Right renal pelvis (tissue), 4 donors: Measurements from ENCODE around the gene MYL11. TPM values are rescaled to one million over a fixed set of nuclear protein-coding genes. Genes with fewer than 3 reads are reported as not detected.

Experiments
- DNase-seq, 4 donors: peaks; one replicate each; pipeline ENCODE4 v3.0.0-alpha.2; 2013; ENCODE audit warnings: low read depth in 4 of 4, low spot score in 3 of 4, missing footprints in 1 of 4
- polyA plus RNA-seq, 4 donors: library from polyadenylated mRNA; unstranded; fragments of 120-200 nt; gene quantifications; one replicate each; pipeline ENCODE4 v1.2.1, GENCODE V29; 2013; ENCODE audit not compliant: insufficient read length in 4 of 4

MYL11 gene
- polyA plus RNA-seq, 4 donors = 1.1 to 1.8 (median 1.4) TPM

DNA sequence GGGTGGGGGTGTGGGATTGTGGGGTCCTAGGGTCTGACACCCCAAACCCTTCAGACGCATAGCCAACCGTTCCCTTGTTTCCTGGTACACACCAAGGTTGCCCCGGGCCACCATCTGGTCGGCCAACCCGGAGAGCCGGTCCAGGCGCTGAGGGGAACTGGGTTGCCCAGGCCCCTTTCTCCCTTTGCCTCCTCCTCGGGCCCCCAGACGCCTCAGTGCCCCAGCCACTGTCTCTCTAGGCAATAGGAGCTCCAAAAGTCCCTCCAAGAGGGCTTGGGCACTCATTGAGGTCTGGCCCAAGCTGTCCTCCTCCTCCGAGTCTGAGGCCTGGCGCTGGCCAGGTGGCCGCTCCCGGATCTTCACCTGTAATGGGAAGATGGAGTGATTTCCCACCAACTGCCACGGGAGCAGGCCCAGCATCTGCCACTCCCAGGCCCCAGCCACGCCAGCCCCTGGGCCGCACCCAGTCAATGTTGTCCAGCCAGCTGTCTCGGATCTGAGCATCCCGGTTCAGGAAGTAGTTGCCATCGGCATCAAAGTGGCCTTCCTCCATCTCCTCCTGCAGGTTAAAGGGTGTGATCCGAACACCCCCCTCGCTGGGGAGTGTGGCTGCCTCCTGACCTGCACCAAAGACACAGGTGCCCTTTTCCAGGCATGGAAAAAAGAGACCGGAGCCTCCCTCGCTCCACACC, 21.0 kb upstream of the MYL11 start:
- no peak for DNase-seq

DNA sequence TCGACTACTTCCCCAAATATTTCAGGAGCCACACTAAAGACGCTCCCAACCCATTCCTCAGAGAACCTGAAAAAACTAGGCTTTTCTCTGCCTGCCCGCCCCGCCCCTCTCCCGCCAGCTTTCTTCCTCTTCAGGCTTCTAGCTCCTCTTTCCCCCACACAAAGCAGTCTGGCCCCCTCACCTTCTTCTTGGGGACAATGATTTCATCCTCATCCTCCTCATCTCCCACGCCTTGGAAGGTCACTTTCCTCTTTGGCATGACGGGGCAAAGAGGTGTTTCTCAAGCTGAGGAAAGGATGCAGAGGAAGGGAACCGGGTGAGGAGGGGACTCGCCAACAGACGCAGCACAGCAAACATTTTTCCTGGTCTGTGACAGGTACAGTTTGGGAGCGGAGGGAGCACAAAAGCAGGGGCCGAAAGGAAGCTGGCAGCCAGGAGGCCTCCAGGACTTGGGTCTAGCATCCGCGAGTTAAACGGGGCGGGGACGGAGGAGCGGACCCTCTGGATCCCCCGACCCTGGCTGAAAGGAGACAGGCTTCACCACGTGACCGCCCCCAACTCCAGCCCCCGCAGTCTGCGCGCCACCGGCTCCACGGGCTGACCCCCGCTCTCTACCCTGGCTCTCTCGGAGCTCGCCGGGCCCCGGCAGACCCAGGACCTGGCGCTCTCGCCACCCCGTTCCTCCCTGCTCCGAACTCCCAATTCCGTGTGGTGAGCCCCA, 20.0 kb upstream of the MYL11 start:
- no peak for DNase-seq

DNA sequence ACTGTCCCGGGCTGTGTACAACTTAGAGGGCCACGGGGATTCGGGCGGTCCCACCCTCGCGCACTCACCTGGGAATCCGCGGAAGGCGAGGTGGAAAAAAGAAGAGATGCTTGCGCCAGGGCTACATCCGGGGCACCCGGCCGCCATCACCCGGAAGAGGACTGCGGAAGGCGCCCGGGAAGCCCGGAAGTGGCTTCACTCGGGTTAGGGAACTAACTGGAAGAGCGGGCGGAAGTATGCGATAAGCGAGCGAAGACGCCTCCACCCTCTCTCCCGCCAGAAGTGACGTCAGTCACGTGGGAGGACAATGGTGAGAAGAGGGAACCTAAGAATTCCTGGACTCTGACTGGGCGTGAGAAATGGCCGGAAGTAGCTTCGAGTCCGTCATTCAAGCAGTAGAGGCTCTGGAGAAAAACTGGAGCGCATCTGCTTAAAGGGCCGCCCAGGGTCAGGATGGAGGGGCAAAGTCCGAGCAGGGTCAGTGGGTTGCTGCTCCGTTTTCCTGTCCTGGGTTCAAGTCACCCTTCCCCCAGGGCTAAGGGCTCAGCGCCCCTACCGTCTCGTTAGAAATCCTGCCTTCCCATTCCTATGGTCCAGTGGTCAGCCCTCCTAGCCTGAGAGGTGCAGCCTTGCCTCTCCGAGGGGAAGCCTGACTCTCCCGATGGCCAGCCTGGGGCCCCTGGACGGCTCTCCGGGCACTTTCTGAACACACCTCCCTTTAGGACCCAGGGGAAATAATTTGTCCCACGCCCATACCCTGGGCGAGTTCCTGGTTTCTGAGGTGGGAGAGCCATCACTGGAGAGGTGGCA, 19.3 kb upstream of the MYL11 start, which contains the start of gene CD2BP2:
Gene CD2BP2 (minus strand): TSS at position 165 of the 810 bp plus-strand sequence. CDS start 627 bp downstream, outside the sequence.
- DNase-seq = peak; percentile 97 to 100 (median 99)

DNA sequence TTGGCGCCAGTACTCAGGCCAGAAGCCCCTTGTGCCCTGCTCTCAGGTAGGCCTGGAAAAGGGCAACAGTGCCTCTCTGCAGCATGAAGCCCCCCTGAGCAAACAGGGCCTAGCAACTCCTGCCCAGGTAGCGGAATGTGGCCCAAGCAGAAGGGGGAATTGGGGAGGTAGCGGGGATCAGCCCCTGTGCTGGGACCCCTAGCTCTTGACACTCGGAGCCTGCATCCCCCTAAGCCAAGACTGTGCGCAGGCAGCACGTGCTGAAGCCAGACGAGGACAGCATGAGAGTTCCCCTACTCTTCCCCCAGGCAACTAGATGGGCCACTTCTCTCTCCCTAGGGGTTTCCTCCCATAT, 18.7 kb upstream of the MYL11 start:
- no peak for DNase-seq

DNA sequence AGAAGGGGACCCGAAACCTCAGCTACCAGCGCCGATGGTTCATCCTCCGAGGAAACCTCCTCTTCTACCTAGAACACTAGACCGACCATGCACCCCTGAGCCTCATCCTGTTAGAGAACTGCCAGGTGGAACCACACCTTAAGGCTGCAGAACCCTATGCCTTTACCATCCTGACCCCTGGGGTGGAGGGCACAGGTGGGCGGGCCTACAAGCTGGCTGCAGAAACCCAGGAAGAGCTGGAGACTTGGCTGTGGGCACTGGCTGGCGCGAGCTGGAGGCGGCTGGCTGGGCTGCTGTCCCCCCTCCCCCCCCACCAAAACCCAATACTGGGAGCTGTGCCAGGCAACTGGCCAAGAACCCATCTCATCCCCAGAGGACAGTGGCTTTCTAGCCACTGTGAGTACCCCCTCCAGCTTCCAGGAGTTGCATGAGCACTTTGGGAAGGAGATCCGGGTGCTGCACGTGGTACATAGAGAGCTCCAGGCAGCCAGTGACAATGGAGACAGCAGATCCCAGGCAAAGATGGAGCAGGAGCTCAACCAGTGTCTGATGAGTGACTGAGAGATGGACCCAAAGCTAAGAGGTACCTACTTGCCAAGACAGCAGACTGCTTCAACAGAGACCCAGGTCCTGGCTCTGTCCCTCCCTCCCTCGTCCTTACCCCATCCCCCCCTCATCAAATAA, 18.1 kb upstream of the MYL11 start:
- DNase-seq = no peak

DNA sequence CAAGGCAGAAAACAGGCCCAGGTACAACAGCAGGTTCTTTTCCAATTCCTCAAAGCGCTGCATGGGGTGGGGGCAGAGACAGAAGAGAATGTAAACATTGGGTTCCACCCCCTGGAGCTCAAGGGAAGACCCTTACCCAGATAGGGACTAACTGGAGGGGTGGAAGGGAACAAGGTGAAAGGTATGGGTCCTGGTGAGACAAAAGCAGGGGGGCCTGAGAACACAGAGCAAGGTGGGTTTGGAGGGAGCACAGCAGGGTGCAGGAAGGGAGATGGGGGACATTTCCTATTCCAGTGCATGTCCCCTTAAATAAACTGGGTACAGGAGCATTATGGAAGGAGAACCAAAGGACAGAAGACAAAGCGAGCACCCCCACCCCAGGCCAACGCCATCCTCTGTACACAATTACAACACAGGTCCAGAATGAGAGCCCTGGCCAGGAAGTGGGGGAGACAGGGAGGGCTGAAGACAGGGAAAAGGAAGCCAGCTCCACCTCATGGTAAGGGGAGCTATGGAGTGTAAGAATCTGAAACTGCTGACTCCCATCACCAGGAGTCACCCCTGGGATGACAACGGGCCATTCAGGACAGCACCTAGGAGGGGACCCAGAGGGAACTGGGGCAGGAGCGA, 17.4 kb upstream of the MYL11 start:
- DNase-seq = no peak

DNA sequence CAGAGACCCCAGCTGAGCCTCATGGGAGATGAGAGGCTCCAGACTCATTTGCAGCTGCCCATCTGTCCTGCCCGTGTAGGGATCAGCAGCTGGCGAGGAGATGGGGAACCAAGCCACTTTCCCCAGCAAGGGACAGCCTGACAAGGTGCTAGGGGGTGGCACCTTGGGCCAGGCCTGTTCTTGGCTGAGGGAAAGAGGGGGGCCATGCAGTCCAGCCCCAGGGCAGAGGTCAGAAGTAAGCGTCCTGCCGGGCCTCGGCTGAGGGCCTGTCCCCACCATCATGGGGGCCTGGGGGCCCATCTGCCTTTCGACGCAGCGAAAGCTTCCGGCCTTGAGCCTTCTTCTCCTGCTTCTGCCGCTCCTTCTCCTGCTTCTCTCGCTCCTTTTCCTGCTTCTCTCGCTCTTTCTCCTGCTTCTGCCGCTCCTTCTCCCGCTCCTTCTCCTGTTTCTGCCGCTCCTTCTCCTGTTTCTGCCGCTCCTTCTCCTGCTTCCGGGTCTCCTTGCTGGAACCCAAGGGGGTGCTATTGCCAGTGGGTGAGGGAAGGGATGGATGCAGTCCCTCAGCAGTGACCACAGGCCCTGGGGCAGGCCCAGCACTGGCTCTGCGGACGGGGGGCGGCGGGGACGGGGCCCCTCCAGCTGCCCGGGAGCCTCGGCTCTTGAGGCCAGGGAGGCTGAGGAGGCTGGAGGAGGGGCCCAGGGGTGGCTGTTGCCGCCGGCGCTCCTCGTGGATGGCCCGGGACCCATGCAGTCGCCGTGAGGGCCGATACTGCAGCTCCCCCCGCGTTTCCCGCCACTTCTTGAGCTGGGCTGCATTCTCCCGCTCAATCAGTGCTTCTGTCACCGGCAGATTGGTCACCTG, 16.7 kb upstream of the MYL11 start:
- DNase-seq = no peak

DNA sequence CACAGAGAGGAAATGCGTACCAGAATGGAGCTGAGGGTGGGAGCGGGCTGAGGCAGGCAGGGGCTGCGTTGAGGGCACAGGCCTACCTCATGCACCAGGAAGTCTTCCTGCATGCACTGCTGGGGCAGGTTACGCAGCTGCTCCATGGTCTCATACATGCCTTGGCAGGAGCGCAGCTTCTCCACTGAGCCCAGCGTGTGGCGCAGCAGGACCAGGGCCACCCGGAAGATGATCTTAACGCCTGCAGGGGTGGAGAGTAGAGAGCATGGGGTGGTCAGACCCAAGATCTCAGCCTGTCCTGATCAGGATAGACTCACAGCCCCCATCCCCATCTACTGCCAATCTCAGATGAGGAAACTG, 16.0 kb upstream of the MYL11 start:
- DNase-seq = no peak

DNA sequence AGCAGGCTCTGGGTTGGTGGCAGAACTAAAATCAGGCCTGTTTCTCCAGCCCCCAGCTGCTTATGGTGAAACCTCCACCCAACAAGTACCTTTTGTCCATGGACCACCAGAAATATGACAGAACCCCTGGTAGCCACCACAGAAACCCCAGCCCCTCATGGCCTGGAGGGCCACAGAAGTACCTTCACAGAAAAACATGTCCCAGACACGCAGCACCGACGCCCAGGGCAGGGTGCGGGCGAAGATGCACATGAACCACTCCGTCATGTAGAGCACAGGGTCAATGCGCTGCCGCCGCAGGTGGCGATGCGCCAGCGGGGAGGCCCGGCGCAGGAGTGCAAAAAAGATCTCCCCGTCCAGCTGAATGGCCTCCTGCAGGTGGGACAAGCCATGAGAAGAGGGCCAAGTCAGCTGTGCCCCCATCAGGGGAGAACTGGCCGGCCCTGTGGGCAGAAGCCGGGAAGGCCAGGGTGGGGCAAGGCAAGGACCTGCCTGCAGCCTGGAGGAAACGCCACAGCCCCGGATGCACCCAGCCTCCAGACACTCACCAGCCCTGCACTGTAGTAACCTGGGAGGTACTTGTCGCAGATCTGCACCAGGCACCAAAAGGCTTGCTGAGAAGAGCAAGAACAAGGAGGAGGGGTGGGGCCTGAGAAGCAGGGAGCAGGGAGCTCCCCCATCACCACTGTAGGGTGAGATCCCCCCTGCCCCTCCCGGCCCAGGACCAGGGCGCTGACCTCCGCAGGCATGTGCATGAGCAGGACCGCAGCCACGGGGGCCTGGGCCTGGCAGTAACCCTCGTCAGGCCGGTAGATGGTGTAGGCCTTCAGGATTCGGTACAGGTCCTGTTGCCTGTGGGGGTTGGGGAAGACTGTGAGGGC, 15.4 kb upstream of the MYL11 start:
- no peak for DNase-seq

DNA sequence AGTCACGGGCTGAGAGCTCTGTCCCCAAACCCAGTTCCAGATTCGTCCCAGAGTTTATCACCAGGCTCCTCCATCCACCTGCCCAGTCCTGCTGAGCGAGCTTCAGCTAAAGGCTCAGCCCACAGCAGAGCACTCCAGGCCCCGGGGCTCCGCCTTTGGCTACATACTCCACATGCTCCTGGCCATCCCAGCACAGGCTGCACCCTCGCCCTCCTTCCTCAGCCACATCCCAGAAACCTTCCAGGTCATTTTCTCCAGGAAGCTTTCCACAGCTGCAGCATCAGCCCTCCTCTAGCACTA, 14.8 kb upstream of the MYL11 start:
- DNase-seq = no peak

DNA sequence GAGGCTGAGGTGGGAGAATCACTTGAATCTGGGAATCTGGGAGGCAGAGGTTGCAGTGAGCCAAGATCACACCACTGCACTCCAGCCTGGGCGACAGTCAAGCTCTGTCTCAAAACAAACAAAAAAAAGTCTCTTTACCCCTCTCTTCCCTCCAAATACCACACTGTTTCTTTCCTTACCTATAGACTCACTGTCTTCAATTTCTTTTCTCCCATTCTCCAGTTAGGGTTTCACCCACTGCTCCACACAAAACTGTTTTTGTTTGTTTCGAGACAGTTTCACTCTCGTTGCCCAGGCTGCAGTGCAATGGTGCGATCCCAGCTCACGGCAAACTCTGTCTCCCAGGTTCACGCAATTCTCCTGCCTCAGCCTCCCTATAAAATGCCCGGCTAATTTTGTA, 13.4 kb upstream of the MYL11 start:
- DNase-seq = no peak

DNA sequence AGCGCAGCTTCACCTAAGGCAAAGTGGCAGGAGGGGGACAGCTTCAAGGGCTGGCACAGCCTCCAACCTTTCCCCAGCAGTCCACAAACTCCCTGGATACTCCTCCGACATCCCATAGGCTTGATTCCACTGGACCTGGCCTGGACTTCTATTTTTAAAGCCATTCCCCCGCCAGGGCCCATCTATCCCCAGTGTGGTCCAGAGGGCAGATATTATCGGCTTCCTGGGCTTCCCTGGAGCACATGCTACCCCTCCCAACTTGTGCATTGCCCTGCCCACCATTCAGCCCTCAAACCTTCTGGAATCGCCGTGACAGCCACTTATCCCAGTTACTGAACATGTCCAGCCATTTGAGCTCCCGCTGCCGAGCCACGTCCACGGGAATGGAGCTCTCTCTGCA, 9.4 kb upstream of the MYL11 start:
- no peak for DNase-seq

DNA sequence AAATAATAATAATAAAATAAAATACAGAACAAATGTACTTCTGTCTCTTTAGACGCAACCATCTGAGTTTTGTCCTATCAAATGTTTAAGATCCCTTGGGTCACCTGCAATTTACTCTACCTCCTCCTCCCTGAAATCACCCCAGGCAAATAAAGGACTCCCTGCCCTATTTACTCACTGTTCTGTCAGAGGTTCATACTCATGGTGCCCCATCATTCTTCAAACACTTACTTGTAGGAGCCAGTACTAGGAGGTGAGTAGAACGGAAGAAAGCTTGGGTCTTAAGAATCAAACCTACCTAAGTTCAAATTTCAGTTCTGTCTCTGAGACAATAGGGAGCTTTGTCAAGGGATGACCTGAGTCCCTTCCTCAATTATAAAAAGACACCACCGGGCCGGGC, 8.1 kb upstream of the MYL11 start:
- DNase-seq = no peak

DNA sequence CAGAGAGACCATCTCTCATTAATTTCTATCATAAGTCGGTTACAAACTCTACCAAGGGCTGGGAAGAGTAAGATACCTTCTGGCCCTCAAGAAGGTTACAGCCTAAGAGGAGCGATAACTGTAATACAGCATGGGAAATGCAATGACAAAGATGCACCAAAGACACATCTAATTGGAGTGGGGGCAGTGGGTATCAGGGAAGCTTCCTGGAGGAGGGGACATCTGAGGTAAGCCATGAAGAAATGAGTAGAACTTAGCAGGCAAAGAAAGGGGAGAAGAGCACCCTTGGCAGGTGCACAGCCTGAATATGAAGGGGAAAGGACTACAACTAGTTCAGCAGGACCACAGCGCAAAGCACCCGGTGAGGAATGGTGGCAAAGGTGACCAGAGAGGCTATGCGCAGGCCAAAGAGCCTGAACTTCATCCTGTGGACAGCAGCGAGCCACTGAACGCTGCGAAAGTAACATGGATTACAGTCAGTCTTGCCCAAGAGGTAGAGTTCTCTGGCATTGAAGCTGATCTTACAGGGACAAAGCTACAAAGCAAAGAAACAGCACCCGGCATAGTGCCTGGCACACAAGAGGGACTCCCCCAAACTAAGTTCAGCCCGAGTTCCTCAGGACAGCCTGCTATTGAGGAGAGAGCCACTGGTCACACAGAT, 7.1 kb upstream of the MYL11 start:
- no peak for DNase-seq

DNA sequence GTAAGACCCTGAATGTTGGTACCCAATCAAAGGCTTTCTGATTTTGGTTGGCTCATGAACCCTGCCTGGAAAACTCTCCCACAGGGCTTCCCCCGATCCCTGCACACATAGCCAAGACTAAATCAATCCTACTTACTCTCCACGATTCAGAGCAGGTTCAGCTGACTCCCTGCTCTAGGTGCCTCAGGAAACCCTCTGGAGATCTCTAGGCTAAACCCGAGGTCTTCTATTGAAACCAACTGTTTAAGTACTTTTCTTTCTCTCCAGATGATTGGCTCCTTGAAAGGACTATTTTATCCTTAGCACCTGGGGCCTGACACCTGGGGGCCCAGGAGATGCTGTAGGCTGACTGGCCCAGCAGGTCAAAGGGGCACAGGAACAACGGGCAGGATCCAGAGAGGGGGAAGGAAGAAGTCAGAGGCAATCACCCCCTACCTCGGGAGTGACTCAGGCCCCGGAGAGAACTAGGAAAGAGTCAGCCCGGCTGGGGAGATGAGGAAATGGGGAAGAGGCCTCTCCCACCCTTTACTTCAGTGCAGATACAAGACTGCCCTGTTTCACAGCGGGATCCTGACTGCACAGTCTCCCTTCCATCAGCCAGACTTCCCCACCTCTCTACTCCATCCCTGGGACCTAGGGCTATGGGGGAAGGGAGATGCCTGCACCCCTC, 6.3 kb upstream of the MYL11 start:
- no peak for DNase-seq

DNA sequence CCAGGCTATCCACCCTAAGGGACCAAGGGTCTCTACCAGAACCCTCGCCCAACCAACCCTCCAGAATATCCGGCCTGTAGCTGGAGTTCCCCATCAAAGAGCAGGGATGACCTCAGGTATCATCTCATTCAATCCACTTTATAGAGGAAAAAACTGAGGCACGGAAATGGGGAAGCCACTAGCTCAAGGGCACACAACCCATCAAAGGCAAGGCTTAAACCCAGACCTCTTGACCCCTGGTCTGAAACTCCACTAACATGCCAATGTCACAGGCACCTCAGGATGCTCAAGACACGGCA, 5.9 kb upstream of the MYL11 start:
- no peak for DNase-seq

DNA sequence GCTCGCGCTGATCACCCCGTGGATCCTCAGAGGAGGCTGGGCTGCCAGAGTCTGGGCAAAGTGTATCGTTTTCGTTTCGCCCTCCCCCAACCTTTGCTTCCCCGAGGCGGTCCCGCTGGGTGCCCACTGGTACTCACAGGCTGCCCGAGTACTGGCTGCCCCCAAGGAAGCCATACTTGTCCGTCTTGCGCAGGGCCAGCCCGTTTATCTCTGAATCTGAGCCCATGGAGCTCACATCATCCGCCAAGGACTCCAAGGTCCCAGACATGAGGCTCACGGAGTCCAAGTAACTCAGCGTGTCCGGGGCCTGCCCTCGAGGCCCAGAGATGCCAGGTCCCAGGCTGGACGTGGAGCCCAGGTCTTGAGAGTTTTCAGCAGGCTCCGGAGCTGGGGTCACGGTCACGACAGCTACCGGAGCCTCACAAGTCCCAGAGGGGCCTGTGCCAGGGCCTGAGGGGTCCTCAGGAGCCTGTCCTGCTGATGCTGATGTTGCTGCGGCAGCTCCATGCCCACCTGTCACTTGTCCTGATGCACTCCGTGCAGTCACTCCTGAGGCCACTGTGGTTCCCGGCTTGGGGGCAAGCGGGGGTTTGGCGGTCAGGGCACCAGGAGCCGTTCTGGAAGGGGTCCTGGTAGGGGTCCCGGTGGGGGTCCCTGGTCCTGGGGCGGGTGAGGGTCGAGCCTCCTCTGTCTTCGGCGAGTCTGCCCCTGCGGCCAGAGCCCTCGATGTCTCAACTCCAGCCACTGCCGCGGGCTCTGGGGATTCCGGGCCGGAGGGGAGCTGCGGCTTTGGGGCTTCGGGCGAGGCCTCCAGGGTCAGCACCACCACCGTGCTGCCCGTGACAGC, 5.3 kb upstream of the MYL11 start:
- DNase-seq = no peak
